ENCODE results near the gene ERCC4.
"Not testable (repeated sequence)": the region's sequence is repeated elsewhere in the genome, so short reads cannot be mapped to it uniquely, and the experiment has no call there.

The ERCC4 gene

DNA sequence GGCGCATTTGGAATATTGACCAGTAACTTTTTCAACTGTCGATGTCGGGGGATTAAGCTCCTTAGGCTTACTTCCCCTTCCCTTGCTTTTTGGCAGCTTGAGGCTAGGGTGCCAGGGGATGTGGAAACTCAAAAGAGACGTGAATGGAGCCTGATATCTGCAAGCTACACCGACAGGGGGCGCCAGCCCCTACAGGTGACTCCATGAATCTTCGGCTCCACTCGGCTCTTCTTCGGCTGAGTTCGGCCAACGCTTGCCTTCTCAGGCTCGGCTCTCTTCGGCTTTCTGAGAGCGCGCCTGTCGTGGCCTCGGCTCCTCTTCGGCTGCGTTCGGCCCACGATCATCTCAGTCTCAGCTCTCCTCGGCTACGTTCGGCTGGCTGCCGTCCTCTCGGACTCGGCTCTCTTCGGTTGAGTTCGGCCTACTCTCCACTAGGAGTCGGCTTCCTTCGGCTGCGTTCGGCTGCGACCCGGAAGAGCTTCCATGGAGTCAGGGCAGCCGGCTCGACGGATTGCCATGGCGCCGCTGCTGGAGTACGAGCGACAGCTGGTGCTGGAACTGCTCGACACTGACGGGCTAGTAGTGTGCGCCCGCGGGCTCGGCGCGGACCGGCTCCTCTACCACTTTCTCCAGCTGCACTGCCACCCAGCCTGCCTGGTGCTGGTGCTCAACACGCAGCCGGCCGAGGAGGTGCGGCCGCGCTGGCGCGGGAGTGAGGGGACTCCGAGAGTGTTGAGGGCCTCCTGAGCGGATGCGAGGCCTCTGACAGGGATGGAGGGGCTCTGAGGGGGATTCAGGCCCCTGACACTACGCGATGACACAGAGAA lies at the start of gene ERCC4:
Gene ERCC4, plus strand, starts transcription at position 472 of the 827 bp plus-strand sequence. Its CDS starts 12 bp downstream, at position 484.
- FAIRE-seq (peak; percentile 99), DNase-seq (ENCODE audit: insufficient read length, low spot score) (peak; percentile 85)
- peak; percentile 89 for TF ChIP-seq POLR2A (IDR thresholded peaks at IDR 0.05; ENCODE audit: low read depth, low read length)

GRCh38 chr16:13873835-13874438 lies 46.0 kb upstream of the ERCC4 start:
- no peak for FAIRE-seq

GRCh38 chr16:13875614-13876284 lies 44.2 kb upstream of the ERCC4 start:
- FAIRE-seq: no peak

More at GRCh38 chr16:13873835-13874438, 46.0 kb upstream of the ERCC4 start:
- no peak for TF ChIP-seq POLR2A (IDR thresholded peaks at IDR 0.05; ENCODE audit: low read depth, low read length)
- no peak for DNase-seq (ENCODE audit: insufficient read length, low spot score)

GRCh38 chr16:13883276-13883675 lies 36.7 kb upstream of the ERCC4 start:
- no peak for TF ChIP-seq POLR2A (IDR thresholded peaks at IDR 0.05; ENCODE audit: low read depth, low read length)
- DNase-seq (ENCODE audit: insufficient read length, low spot score): no peak
- FAIRE-seq: no peak

More at GRCh38 chr16:13875614-13876284, 44.2 kb upstream of the ERCC4 start:
- DNase-seq (ENCODE audit: insufficient read length, low spot score): no peak
- TF ChIP-seq POLR2A (IDR thresholded peaks at IDR 0.05; ENCODE audit: low read depth, low read length): no peak

- no peak for DNase-seq (ENCODE audit: insufficient read length, low spot score)
- no peak for FAIRE-seq
- TF ChIP-seq POLR2A (IDR thresholded peaks at IDR 0.05; ENCODE audit: low read depth, low read length): no peak
Observed at GRCh38 chr16:13883881-13884280, 36.1 kb upstream of the ERCC4 start.

- FAIRE-seq (no peak), DNase-seq (ENCODE audit: insufficient read length, low spot score) (no peak)
- no peak for TF ChIP-seq POLR2A (IDR thresholded peaks at IDR 0.05; ENCODE audit: low read depth, low read length)
Observed at GRCh38 chr16:13885700-13886099, 34.3 kb upstream of the ERCC4 start.

DNA sequence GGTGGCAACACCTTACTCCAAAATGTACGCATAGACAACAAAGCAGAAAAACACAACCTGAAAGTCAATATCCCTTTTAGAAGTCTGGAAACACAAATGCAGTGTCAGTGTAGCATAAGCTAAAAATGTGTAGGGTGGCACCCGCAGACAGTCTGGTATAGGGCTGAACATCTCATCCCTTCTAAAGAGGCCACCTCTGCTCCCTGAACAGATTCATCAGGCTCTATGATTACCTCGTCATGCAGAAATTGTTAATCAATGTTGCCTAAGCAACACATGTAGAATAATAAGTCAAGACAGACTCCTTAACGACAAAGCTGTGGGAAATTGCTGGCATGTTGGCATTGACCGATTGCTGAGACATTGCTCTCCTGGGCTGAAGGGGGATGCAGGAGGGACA lies 33.3 kb upstream of the ERCC4 start:
- no peak for DNase-seq (ENCODE audit: insufficient read length, low spot score)
- no peak for FAIRE-seq
- TF ChIP-seq POLR2A (IDR thresholded peaks at IDR 0.05; ENCODE audit: low read depth, low read length): no peak

- not testable (repeated sequence) for FAIRE-seq; DNase-seq (ENCODE audit: insufficient read length, low spot score)
Observed at GRCh38 chr16:13889323-13889722, 30.6 kb upstream of the ERCC4 start.

- no peak for DNase-seq (ENCODE audit: insufficient read length, low spot score)
- no peak for TF ChIP-seq POLR2A (IDR thresholded peaks at IDR 0.05; ENCODE audit: low read depth, low read length)
- FAIRE-seq: no peak
Observed at GRCh38 chr16:13892301-13892700, 27.7 kb upstream of the ERCC4 start.

DNA sequence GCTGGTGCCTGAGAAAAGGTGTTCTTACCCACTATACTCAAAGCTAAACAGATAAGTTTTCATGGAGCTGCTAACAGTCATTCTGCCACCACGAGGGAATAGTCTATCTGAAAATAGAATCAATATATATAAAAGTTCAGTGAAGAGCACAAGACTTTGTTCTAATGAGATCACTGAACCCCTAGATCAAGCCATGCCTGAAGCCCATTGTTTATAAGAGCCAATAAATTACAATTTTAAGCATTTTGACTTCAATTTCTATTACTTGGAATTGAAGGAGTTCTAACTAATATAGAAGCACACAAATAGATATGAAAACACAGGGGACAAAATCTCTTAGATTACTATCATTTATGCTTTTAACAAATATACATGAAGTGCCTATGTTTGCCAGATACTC lies 24.4 kb upstream of the ERCC4 start:
- no peak for TF ChIP-seq POLR2A (IDR thresholded peaks at IDR 0.05; ENCODE audit: low read depth, low read length)
- no peak for DNase-seq (ENCODE audit: insufficient read length, low spot score)
- FAIRE-seq: no peak

DNA sequence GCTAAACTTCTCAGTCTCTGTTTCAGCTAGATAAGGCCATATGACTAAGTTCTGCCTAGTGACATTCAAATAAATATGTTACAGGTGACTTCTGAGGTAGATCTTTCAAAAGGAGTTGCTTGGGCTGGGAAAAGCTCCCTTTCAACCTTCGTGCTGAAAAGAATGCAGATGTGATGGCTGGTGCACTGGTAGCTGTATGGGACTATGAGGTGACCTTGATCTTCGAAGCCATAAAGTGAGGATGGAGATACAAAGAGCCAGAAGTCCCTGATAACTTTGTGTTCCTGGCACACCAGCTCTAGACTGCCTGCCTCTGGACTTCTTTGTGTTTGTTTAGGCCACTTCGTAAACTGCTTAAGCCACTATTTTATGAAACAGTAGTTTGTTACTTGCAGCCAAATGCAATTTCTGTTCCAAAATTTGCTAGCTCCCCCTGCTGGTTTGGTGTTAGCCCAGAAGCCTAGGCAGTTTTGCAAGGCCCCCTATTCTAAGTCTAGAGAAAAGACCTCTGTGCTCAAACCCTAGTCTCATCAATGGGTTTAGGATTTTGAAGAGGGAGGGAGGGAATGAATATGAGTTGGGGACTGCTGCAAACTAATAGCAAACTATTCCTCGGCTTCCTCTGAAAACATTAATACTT lies 23.3 kb upstream of the ERCC4 start:
- no peak for TF ChIP-seq POLR2A (IDR thresholded peaks at IDR 0.05; ENCODE audit: low read depth, low read length)
- FAIRE-seq: no peak
- DNase-seq (ENCODE audit: insufficient read length, low spot score): no peak

GRCh38 chr16:13897806-13898205 lies 22.1 kb upstream of the ERCC4 start:
- FAIRE-seq (no peak), DNase-seq (ENCODE audit: insufficient read length, low spot score) (no peak)
- no peak for TF ChIP-seq POLR2A (IDR thresholded peaks at IDR 0.05; ENCODE audit: low read depth, low read length)

GRCh38 chr16:13898233-13898632 lies 21.7 kb upstream of the ERCC4 start:
- no peak for FAIRE-seq
- TF ChIP-seq POLR2A (IDR thresholded peaks at IDR 0.05; ENCODE audit: low read depth, low read length): no peak
- no peak for DNase-seq (ENCODE audit: insufficient read length, low spot score)

- TF ChIP-seq POLR2A (IDR thresholded peaks at IDR 0.05; ENCODE audit: low read depth, low read length): no peak
- DNase-seq (ENCODE audit: insufficient read length, low spot score) (no peak), FAIRE-seq (no peak)
Observed at GRCh38 chr16:13902052-13902451, 17.9 kb upstream of the ERCC4 start.

Measured in H54 (cell line).